Smooth muscle cell of the brain vasculature (primary cell): Measurements from ENCODE around the gene ZCCHC7.

Source experiments
- DNase-seq: peaks from one replicate; pipeline ENCODE4 v3.0.0-alpha.2; 2012; ENCODE audit warnings: low read depth, low spot score

The ZCCHC7 gene

DNA sequence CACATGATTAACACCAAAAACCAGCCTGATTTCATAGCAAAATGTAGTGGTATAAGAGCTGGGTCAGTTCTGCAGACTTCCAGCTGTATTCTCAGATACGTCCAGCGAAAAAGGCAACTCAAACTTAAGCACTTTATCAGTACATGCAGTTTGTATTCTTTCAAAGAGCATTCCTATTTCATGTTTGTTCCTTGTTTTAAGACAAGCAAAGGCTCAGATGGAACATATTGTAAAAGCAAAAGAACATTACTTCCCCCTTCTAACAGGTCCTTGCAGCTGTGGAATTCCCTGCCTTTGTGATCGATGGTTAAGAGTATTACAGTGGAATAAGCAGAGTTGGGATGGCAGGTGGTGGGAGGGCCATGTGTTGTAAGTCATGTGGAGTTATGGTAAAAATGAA lies 215.8 kb downstream of the ZCCHC7 start:
- DNase-seq, result no peak

DNA sequence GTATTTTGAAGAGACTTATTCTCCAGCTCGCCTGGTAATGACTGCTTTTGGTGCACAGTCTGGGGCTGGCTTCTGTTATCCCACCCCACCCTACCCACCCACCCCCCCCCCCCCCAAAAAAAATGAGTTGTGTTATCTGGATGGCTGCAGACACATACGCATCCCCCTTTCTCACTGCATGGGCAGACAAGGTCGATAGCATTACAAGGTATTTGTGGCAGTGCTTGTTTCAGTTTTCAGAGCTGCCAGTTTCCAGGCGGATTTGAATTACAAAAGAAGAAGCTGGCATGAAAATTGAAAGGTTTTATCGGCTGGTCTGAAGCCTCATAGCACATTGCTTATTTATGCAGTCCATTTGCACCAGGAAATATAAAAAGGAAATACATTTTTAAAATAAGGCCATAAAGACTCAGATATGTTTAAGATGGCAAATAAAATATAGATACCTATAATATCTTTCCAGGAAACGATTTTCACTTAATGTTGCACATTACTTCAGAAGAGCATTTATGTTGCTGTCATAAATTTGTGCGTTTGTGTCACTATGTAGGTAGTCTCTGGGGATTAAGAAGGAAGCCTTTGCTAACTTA lies 217.0 kb downstream of the ZCCHC7 start:
- no peak for DNase-seq

DNA sequence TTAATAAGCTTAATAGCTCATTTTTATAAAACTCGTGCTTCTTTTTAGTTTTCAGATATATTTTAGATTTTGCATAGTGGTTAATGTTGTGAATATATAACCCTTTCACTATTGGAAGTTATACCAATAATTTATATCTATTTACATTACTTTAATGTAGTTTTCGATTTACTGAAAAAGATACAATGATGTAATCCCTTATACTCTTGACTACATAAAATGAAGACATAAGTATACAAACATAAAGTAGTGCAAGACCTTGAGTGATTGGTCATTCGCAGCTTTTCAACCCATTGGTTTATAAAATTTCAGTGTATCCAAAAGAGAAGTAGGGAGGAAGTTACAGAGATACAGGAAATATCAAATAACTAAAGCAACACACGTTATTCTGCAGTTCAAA lies 217.8 kb downstream of the ZCCHC7 start:
- no peak for DNase-seq

DNA sequence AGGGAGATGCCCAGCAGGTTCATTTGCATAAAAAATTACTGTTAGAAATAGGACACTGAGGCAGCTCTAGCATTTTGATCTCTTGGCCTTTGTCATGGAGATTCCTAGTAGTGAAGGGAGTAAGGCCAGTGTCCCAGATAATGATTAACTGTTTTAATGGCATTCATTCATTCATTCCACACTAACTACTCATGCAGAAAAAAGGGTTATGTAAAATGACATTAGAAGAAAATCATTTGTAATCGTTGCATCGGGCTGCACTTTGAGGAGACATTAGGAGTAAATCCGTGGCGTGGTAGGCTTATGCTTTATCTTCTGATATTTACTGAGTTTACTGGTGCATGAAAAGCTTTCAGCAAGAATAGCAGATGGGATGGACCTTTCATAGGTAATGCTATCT lies 219.5 kb downstream of the ZCCHC7 start:
- no peak for DNase-seq

DNA sequence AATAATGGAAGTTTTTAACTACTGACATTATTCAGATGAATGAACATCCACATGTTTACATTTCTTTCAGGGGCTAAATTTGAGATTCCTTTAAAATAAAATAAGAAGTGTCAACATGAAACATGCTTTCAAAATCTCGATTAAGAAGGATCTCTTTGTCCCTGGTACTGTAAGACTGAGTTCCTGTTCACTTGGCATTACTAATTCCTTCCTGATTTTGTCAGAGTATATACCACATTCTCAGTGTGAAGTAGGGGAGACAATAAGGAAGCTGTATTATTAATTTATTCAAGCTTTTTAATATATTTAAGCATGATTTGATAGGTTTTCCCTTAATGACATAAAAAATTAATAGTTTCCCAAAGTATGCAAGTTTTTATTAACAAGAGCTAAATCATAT lies 220.6 kb downstream of the ZCCHC7 start:
- DNase-seq, result no peak

DNA sequence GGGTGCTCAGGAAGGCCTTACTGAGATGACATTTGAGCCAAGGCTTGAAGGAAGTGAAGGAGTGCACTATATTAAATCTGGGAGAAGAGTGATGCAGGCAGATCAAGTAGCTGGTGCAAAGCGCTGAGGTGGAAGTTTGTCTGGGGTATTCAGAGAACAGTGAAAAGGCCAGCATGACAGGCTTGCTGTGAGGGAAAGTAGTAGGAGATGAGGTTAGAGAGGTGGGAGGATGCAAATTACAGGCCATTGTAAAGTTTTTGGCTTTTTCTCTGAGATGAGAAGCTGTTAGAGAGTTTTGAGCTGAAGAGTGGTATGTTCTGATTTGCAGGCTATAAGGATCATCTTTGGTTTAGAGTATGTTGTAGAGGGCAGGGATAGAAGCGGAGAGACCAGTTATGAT lies 221.3 kb downstream of the ZCCHC7 start:
- no peak for DNase-seq

DNA sequence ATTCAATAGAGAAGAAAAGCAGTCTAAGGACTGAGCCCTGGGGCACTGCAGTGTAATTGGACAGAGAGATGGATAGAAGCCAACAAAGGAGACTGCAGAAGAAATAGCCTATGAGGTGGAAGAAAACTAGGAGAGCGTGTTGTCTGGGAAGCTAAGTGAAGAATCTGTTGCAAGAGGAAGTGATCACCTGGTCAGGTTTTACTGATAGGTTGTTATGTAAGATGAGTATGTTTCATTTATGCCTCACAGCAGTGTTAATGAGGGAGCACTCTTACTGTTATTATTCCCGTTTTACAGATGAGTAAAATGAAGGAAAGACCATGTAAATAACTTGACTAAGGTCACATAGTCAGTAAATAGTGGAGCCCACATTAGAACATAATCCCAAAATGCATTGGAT lies 222.1 kb downstream of the ZCCHC7 start:
- DNase-seq, result no peak

DNA sequence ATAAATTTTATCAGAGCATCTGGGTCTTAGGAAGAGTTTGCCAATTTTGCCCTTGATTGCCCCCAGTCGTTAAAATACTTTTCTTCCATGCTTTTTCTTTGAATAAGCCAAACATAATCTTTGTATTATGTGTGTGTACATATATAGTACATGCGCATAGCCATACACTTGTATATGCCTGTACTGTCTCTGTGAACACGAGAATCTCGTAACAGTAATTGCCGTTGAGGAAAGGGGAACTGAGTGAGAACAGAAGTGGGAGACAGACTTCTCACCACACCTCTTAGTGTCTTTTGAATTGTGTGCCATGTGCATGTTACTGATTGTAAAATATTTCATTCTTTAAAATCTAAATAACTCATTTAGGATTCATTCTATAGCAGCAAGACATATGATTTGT lies 222.5 kb downstream of the ZCCHC7 start:
- no peak for DNase-seq

DNA sequence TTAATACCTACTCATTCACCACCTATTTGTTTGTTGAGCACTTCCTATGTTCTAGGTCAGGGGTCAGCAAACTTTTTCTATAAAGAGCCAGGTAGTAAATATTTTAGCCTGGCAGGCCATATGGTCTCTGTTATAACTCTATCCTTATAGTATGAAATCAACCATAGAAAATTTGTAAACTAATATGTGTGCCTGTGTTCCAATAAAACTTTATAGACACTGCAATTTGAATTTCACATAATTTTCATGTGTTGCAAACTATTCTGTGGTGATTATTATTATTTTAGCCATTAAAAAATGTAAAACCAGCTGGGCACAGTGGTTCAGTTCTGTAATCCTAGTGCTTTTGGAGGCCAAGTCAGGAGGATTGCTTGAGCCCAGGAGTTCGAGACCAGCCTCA lies 223.3 kb downstream of the ZCCHC7 start:
- no peak for DNase-seq

DNA sequence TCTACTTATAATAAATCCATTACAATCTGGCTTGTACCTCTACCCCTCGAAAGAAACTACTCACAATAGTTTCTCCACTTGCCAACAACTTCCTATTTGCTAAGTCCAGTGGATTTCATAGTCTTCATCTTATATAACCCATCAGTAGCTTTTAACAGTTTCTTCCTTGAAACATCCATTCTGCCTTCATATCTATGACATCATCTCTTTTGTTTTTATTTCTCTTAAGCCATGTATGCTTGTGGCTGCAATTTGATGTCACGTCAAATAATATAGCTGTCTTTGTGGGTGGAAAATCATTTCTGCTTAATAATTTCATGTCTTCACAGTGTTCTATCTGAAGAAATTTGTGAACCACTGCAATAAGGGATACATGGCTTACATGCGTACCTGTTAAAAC lies 224.7 kb downstream of the ZCCHC7 start:
- DNase-seq, result no peak

DNA sequence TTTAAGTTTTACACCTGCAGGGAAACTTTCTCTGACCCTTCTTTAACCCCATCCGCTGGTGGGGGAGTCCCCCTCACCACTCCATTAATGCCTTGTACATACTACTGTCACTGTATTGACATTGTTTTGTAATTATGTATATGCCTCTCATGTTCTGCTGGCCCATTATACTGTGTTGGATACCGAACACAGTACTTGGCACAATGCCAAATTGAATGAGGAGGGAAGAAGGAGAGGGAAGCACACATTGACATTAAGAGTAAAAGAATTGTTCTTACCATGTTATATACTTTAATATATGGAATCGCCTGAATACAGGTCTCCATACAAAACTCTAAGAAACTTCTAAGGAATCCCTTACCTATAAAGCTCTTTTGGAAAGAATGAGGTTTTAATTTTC lies 228.5 kb downstream of the ZCCHC7 start:
- no peak for DNase-seq

DNA sequence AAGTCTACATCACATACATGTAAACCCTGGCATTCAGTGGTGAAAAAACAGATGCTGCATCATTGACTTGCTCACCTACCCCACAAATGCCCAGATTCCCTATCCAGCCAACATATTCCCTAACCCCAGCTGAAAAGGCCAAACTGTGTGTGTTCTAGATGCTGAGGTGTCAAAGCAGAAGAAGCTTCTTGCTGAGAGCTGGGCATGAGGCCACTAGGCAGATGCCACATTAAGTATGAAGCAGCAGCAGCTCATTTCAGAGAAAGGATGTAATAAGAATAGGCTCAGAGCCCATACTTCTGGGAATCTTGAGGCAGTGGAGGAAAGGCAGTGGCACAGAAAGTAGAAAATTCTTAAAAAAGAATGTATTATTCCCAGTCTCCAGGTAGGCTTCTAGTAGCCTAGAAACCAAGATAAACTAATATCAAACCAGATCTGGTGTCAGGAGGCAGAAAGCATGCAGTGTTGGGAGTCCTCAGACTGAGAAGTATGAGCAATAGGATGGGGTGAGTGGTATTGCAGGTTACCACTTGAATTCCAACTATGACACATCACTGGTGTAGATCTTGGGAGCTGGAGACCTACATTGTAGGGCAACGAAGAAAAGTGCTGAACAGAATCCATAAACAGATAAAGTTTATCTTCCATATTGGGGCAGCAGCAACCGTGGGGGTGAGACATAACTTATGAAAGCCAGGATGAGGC lies 230.3 kb downstream of the ZCCHC7 start:
- DNase-seq, result no peak

DNA sequence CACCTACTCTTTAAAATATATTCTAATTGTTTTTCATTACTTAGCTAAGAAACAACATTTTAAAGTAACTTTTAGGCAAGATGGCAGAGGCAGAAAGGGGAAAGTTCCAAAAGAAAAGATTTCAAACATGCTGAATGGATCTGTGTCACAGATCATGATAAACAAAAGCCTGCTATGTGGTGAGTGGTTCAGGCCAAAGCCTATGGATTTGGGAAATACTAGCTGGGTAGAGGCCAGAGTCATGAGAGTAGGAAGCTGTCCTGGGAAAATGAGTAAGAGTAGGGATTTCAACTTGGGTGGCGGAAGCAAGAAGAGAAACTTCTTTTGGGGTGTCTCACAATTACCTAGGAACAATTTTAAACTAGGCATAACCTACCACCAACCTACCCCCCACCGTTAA lies 233.4 kb downstream of the ZCCHC7 start:
- DNase-seq, result no peak

DNA sequence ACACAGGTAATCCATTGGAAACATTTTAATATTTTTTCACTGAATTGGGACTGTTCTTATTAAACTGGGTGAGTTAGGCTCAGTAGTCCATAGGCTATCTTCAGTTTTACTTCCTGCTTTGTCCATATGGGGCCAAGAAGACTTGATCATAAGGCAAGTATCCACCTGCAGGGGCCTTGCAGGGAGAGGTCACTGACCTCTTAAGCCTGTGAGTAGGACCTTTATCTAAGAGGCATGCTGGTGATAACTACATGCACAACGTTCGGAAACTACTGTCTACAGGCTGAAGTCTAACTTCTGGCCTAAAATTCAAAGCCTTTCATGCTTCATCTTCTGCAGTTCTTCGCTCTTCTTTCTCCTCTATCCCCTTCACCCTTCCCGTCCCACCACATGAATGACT lies 242.1 kb downstream of the ZCCHC7 start:
- DNase-seq, result no peak

DNA sequence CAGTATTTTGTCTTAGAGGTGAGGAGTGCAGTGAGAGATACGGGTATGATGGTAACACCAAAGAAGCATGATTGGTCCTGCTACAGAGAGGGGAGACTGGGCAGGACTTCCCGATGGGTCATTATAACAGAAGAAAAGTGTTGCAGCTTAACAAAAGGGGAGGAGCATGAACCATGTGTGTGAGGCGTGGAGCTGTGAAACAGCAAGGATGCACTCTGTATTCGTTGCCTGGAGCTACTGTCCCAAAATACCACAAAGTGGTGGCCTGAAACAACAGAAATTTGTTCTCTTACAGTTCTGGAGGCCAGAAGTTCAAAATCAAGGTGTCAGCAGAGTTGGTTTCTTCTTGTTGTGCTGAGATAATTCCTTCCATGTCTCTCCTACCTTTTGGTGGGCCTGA lies 242.8 kb downstream of the ZCCHC7 start:
- no peak for DNase-seq

DNA sequence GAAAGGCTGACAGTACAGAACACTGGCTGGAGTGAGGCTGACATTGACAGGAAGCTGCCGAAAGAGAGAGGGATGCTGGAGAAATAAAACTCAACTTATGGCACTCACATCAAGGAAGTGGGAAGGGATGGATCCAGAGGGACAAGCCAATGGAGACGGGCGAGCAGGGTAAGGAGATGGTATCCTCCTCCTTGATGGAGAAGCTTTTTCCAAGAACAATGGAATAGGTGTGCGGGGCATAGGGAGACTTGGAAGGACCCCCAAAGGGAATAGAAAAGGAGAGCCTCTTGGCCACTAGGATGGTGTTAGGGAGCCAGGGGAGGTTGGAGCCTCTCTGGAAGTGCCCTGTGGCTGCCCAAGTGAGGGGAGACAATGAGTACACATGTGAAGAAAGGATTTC lies 243.8 kb downstream of the ZCCHC7 start:
- no peak for DNase-seq

DNA sequence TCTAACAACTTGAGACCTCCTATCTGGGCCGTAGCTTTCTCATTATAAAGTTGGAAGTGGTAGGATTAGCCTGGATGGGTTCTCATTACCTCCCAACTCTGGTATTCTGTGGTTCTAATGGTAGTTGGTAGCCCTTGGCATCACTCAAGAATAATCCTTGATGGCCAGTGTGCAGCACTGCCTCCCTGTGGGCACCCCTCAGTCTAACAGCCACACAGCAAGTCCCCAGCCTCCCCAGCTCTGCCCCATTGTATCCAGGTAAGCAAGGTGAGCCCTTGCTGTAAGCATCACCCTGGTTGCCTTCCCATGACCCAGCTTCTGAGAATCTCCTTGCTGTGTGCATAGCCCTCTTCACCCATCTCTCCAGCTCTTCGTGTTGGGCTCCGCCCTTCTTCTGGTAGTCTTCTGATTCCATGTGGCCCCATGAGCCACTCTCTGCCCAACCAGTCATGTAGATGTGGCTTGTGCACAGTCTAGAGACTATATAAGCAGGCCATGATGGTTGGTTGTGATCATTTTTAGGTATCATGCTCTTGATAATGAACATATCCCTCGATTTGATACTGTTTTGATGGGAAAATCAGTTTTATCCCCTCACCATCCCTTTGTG lies 244.5 kb downstream of the ZCCHC7 start:
- no peak for DNase-seq

DNA sequence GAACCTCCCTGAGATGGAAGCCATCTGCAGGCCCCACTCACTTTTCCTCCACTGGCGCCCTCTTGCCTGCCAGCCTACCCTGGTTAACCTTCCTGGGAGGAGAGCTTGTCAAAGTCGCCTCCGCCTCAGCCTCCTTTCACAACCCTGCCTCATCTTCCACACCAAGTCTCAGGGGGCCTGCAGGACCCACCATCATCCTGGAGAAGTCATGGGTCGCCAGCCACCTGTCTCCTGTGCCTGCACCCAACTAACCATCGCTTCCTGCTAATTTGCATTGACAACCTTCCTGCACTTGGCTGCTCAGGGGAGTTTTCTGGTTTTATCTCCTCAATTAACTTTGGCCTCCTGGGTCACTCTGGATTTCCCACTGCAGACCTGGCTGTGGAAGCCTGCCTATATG lies 249.3 kb downstream of the ZCCHC7 start:
- no peak for DNase-seq

DNA sequence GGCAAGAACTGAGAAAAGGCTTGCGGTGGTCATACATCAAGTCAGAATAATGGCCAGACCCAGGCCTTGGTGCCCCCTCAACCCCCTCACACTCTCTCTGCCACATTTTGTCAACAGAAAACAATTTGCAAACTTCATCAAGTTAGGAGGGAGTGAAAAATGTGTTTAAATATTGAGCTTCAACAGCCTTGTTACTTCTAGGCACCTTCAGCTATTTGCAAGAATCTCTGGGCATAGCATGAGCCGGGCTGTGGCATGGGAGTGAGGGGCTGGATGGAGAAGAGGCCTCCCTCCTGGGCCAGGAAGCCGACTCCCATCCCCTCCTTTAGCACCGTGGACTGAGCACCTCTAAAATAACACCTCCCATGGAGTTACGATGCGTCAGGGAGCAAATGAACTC lies 249.9 kb downstream of the ZCCHC7 start:
- no peak for DNase-seq

DNA sequence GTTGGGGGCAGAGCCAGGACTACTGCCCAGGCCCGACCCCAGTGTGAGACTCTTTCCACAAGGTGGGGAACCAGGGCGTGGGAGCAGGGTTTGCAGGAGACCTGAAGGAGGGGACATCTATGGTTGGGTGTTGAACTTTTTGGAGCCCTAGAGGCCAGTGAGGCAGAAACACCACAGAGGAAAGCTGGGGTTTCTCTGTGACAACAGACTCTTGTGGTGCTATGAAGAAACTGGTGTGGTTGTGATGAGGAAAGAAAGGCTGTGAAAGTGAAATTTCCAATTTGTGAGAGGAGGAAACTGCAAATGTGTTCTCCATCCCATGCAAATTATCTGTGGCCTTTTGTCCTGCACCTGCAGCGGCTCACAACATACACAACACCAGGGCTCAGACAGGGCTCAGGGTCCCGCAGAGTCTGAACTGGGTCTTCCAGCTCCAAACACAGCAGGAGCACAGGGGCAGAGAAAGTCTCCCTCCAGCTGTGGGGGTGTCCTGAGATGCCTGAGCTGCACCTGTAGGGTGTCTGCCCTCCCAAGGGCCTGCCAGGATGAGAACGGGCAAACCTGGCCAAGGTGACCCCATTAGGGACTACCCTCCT lies 250.7 kb downstream of the ZCCHC7 start:
- DNase-seq, result no peak

DNA sequence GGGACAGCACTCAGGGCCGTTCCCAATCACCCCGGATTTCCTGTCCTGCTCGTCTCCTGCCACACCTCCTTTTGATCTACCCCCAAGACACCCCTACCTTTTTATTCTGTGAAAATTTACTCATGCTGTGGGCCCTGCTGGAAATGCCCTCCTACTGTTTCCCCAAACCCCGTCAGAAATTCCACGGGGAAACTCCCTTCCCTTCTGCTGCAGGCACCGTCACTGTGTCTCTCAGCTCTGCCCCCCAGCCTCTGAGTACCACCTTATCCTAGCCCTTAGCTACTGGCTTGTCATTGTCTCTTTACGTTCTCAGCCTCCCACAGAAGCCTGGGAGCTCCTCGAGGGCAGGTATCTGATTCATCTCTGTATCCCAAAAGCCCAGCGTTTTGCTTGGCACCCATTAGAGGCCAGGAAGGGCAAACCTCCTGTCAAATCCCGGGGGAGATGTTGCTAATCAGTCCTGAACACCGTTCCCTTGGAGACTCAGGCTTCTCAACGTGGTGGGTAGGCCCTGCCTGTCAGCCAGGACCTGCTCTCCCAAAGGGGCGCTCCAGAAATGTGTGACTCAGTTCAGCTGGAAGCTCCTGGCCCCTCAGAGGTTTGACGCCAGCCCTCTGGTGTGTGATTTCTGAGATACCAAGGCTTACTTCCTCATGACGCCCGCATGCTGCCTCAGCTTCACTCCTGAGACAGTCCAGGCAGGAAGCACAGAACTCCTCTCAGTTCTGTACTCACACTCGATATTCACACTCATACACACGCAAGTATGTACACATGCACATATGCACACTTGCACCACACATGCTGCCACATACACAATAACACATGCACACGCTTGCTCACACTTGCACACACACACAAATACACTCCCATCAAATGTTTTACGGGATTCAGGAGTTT lies 251.4 kb downstream of the ZCCHC7 start:
- no peak for DNase-seq

DNA sequence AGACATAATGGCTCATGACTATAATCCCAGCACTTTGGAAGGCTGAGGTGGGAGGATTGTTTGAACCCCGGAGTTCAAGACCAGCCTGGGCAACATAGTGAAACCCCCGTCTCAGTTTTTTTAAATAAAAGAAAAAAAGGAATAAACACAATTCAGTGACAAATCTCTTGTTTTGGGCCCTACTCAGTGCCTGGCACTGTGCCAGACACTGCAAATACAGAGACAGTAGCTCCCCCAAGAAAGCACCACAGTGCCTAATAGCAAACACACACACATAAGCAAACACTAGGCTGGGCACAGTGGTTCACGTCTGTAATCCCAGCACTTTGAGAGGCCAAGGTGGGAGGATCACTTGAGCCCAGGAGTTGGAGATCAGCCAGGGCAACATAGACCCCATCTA lies 252.5 kb downstream of the ZCCHC7 start:
- no peak for DNase-seq
